ENCODE data around the gene INO80.

The INO80 gene

DNA sequence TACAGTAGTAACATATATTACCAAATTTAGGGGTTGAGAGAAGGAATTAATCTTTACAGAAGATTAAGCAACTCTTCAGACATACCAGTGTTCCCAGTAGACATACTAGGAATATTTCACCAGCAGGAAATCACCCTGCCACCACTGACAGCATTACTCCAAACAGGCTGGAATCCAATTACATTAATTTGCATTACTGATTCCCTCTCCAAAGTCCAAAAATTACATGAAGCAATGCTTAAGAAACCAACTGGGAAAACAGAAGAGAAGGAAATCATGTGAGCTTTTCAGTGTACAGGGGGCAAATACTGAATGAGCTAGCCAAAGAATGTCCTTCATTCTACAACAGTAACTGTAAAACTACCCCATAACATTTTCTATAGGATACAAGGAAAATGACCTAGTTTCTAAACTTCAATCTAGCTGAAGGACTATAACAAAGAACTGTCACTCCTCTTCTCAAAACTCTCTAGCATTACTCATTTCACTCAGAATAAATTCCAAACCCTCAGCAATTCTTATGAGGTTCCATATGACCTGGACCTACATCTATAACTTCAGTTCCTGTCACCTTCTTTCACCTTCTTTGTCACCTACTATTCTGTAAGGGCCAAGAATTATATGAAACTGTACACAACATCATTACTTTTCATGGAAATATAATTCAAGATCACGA lies 72.7 kb downstream of the INO80 start:
- H3K4me3 ChIP-seq (ENCODE audit: low read length): peak overlapping the region; percentile 54
- H3K9me3 ChIP-seq (ENCODE audit: control insufficient read depth, low read length): no peaks in the 10 kb centered on the region
- peaks cover 43% of the 10 kb centered on the region for H3K4me1 ChIP-seq (ENCODE audit: control insufficient read depth, insufficient read depth, low read length)
- DNase-seq (ENCODE audit: low read depth): peak; percentile 84
- H3K36me3 ChIP-seq (ENCODE audit: control insufficient read depth, insufficient read depth, low read length, severe bottlenecking): peaks cover 56% of the 10 kb centered on the region
- H3K9ac ChIP-seq (ENCODE audit: low read length): peak overlapping the region; percentile 53
- H3K27me3 ChIP-seq (replicated peaks; ENCODE audit: control insufficient read depth, insufficient read depth, low read length): no peaks in the 10 kb centered on the region

DNA sequence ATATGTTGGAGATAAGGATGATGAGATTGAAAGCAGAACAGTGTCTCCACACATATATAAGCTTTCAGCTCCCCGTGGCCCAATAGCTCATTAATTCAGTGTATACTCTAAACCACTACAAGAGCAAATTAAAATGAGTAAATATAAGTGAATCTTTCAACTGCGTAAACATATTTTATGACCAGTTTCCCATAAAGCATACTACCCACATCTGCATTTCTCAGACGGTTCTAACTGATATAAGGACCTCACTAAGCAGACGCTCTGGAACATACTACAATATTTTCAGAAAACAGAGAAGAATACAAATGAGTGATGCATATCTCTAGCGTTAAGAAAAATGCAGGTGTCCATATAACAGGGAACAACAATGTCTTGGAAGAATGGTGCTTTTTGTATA lies 73.2 kb downstream of the INO80 start:
- Histone ChIP-seq H3K4me1 (ENCODE audit: control insufficient read depth, insufficient read depth, low read length) (peaks cover 43% of the 10 kb centered on the region), H3K9ac (ENCODE audit: low read length) (peak overlapping the region; percentile 65), H3K4me3 (ENCODE audit: low read length) (peak overlapping the region; percentile 54), H3K9me3 (ENCODE audit: control insufficient read depth, low read length) (no peaks in the 10 kb centered on the region), H3K27me3 (replicated peaks; ENCODE audit: control insufficient read depth, insufficient read depth, low read length) (no peaks in the 10 kb centered on the region), H3K36me3 (ENCODE audit: control insufficient read depth, insufficient read depth, low read length, severe bottlenecking) (peaks cover 50% of the 10 kb centered on the region)
- DNase-seq (ENCODE audit: low read depth): no peak

DNA sequence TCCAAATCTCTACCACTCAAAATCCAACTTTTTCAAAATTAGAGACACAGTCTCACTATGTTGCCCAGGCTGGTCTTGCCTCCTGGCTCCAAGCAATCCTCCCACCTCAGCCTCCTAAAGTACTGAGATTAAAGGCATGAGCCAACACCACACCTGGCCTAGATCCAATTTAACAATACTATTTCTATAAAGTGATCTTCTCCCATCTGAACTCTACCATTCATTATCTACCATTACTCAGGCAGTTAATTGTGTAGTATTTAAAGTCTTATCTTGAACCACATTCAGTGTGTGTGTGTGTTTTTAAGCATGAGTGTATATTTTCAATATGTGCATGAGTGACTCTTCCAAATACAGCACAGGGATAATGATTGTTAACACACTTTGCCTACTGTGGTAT lies 77.0 kb downstream of the INO80 start:
- no peak overlapping the region for H3K4me3 ChIP-seq (ENCODE audit: low read length)
- no peaks in the 10 kb centered on the region for H3K9me3 ChIP-seq (ENCODE audit: control insufficient read depth, low read length)
- peaks cover 24% of the 10 kb centered on the region for H3K4me1 ChIP-seq (ENCODE audit: control insufficient read depth, insufficient read depth, low read length)
- no peaks in the 10 kb centered on the region for H3K27me3 ChIP-seq (replicated peaks; ENCODE audit: control insufficient read depth, insufficient read depth, low read length)
- DNase-seq (ENCODE audit: low read depth): no peak
- peaks cover 28% of the 10 kb centered on the region for H3K36me3 ChIP-seq (ENCODE audit: control insufficient read depth, insufficient read depth, low read length, severe bottlenecking)
- no peak overlapping the region for H3K9ac ChIP-seq (ENCODE audit: low read length)

DNA sequence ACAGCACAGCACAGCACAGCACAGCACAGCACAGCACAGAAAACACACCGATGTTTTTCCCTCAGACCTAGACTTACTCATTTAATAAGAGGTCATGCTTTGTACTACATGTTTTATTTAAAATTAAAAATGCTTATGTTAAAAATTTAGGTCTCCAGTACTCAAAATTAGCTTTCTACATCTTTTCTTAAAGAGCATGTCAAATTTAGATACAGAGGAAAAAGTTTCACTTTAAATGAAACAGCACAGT lies 84.1 kb downstream of the INO80 start:
- peaks cover 4% of the 10 kb centered on the region for H3K4me1 ChIP-seq (ENCODE audit: control insufficient read depth, insufficient read depth, low read length)
- H3K4me3 ChIP-seq (ENCODE audit: low read length): no peak overlapping the region
- peaks cover 30% of the 10 kb centered on the region for H3K36me3 ChIP-seq (ENCODE audit: control insufficient read depth, insufficient read depth, low read length, severe bottlenecking)
- DNase-seq (ENCODE audit: low read depth): no peak
- no peaks in the 10 kb centered on the region for H3K27me3 ChIP-seq (replicated peaks; ENCODE audit: control insufficient read depth, insufficient read depth, low read length)
- H3K9ac ChIP-seq (ENCODE audit: low read length): no peak overlapping the region
- no peaks in the 10 kb centered on the region for H3K9me3 ChIP-seq (ENCODE audit: control insufficient read depth, low read length)

DNA sequence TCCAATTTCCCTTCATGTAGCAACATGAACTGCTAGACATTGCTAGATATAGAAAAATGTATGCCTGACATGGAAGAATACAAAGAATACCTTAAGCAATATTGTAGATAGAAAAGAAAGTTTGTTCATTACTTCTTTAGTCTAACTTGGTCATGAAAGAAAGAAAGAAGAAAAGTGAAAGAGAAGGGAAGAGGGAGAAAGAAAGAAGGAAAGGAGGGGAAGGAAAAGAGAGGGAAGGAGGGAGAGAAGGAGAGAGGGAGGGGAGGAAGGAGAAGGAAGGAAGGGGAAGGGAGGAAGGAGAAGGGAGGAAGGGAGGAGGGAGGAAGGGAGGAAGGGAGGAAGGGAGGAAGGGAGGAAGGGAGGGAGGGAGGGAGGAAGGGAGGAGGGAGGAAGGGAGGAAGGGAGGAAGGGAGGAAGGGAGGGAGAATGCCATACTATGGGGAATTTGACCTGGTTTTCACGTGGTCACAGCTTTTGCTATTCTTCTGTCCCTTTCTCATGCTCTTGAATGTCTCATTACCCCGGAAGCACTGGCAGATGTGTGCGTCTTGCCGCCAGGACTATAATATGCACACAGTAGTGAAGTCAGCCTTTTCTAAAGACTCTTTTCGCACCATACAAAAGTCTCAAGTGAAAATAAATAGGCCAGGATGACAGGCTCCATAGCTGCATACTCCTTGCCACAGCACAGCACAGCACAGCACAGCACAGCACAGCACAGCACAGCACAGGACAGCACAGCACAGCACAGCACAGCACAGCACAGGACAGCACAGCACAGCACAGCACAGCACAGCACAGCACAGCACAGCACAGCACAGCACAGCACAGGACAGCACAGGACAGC lies 84.6 kb downstream of the INO80 start:
- no peaks in the 10 kb centered on the region for H3K9me3 ChIP-seq (ENCODE audit: control insufficient read depth, low read length)
- no peak for DNase-seq (ENCODE audit: low read depth)
- no peak overlapping the region for H3K9ac ChIP-seq (ENCODE audit: low read length)
- no peaks in the 10 kb centered on the region for H3K27me3 ChIP-seq (replicated peaks; ENCODE audit: control insufficient read depth, insufficient read depth, low read length)
- H3K36me3 ChIP-seq (ENCODE audit: control insufficient read depth, insufficient read depth, low read length, severe bottlenecking): peaks cover 36% of the 10 kb centered on the region
- H3K4me3 ChIP-seq (ENCODE audit: low read length): no peak overlapping the region
- peaks cover 4% of the 10 kb centered on the region for H3K4me1 ChIP-seq (ENCODE audit: control insufficient read depth, insufficient read depth, low read length)

DNA sequence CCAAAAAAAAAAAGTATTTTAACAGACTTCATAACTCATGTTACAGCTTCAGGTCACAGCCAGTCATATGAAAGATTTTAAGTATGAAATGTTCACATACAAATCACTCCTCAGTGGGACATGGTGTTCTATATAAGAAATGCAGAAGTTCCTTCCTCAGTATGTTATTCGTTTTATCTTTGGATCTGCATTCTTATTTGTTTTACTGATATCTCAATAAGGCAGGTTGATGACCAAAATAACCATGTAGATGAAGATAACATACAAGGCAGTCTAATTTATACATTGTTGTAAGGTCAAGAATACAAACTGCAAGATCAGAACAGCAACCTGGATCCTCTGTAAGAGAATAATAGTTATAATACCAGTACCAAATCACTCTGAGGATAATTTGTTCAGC lies 87.2 kb downstream of the INO80 start:
- Histone ChIP-seq H3K4me1 (ENCODE audit: control insufficient read depth, insufficient read depth, low read length) (peaks cover 13% of the 10 kb centered on the region), H3K36me3 (ENCODE audit: control insufficient read depth, insufficient read depth, low read length, severe bottlenecking) (peaks cover 37% of the 10 kb centered on the region), H3K27me3 (replicated peaks; ENCODE audit: control insufficient read depth, insufficient read depth, low read length) (no peaks in the 10 kb centered on the region), H3K9me3 (ENCODE audit: control insufficient read depth, low read length) (no peaks in the 10 kb centered on the region), H3K9ac (ENCODE audit: low read length) (no peak overlapping the region), H3K4me3 (ENCODE audit: low read length) (no peak overlapping the region)
- no peak for DNase-seq (ENCODE audit: low read depth)

DNA sequence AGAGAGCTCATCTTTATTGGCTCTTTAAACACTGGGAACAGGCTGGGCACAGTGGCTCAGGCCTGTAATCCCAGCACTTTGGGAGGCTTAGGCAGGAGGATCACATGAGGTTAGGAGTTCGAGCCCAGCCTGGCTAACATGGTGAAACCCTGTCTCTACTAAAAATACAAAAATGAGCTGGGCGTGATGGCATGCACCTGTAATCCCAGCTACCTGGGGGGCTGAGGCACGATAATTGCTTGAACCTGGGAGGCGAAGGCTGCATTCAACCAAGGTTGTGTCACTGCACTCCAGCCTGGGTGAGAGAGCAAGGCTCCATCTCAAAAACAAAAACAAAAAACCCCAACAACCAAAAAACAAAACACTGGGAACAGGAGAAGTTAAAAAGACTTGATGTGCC lies 90.7 kb downstream of the INO80 start:
- Histone ChIP-seq H3K9ac (ENCODE audit: low read length) (no peak overlapping the region), H3K27me3 (replicated peaks; ENCODE audit: control insufficient read depth, insufficient read depth, low read length) (no peaks in the 10 kb centered on the region), H3K4me3 (ENCODE audit: low read length) (no peak overlapping the region), H3K9me3 (ENCODE audit: control insufficient read depth, low read length) (no peaks in the 10 kb centered on the region), H3K4me1 (ENCODE audit: control insufficient read depth, insufficient read depth, low read length) (peaks cover 25% of the 10 kb centered on the region), H3K36me3 (ENCODE audit: control insufficient read depth, insufficient read depth, low read length, severe bottlenecking) (peaks cover 50% of the 10 kb centered on the region)
- no peak for DNase-seq (ENCODE audit: low read depth)

DNA sequence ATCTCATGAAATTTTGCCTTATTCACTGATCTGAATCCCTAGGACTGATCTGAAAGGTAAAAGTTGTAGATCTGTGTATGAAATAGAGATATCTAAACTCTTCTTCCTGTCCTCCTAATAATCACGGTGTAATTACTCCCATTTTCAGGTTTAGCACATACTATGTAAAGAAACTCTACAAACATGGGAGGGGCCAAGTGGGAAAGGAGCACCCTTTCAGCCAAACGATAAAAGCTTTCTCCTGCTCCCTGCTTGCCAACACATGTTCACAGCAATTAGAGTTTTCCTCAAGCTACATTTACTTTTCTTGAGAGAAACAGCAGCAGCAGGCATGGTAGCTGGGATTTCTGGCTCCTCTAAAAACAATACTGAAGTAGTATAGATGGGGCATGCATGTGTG lies 91.2 kb downstream of the INO80 start:
- Histone ChIP-seq H3K4me1 (ENCODE audit: control insufficient read depth, insufficient read depth, low read length) (peaks cover 25% of the 10 kb centered on the region), H3K9ac (ENCODE audit: low read length) (peak overlapping the region; percentile 38), H3K27me3 (replicated peaks; ENCODE audit: control insufficient read depth, insufficient read depth, low read length) (no peaks in the 10 kb centered on the region), H3K4me3 (ENCODE audit: low read length) (no peak overlapping the region), H3K9me3 (ENCODE audit: control insufficient read depth, low read length) (no peaks in the 10 kb centered on the region), H3K36me3 (ENCODE audit: control insufficient read depth, insufficient read depth, low read length, severe bottlenecking) (peaks cover 48% of the 10 kb centered on the region)
- peak; percentile 29 for DNase-seq (ENCODE audit: low read depth)

DNA sequence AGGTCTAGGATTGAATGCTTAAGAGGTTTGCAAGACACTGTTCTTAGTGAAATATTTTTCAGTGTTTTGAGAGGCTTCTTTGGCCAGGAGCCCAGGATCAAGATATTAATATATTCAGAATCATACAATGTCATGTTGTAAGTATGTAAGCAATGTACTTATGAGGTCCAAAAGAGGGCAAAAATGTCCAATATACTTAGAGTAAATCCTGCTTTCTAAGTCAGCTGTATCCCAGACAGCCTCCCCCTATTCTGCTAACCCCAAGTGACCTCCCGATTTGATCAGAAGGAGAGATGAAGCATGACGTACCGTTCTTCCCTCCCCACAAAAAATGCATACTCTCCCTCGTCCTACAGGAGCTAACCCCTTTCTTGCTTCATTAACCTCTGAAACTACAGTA lies 91.9 kb downstream of the INO80 start:
- peaks cover 47% of the 10 kb centered on the region for H3K36me3 ChIP-seq (ENCODE audit: control insufficient read depth, insufficient read depth, low read length, severe bottlenecking)
- H3K4me3 ChIP-seq (ENCODE audit: low read length): peak overlapping the region; percentile 10
- peak; percentile 94 for DNase-seq (ENCODE audit: low read depth)

DNA sequence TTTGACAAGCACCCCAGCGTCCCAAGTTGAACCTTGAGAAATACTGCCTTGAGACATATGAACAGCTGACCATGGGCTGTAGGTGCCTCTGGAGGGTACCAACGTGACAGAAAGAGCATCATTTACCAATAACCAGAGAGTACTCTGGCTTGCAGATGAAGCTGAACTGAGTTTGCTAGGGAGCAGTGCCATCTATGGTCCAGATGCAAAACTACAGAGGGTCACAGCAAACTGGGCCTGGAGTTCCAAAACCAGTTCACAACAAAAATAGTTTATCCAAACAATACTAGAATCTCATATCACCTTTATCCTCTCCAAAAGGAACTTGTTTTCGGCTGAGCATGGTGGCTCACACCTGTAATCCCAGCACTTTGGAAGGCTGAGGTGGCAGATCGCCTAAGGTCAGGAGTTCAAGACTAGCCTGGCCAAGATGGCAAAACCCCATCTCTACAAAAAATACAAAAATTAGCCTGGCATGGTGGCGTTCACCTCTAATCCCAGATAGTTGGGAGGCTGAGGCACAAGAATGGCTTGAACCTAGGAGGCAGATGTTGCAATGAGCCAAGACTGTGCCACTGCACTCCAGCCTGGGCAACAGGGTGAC lies 93.5 kb downstream of the INO80 start:
- peak; percentile 84 for DNase-seq (ENCODE audit: low read depth)
- Histone ChIP-seq H3K4me3 (ENCODE audit: low read length) (no peak overlapping the region), H3K27me3 (replicated peaks; ENCODE audit: control insufficient read depth, insufficient read depth, low read length) (no peaks in the 10 kb centered on the region), H3K9ac (ENCODE audit: low read length) (peak overlapping the region; percentile 20), H3K36me3 (ENCODE audit: control insufficient read depth, insufficient read depth, low read length, severe bottlenecking) (peaks cover 49% of the 10 kb centered on the region), H3K4me1 (ENCODE audit: control insufficient read depth, insufficient read depth, low read length) (peaks cover 38% of the 10 kb centered on the region), H3K9me3 (ENCODE audit: control insufficient read depth, low read length) (no peaks in the 10 kb centered on the region)

More for the DNA sequence above, 91.9 kb downstream of the INO80 start:
- H3K27me3 ChIP-seq (replicated peaks; ENCODE audit: control insufficient read depth, insufficient read depth, low read length): no peaks in the 10 kb centered on the region
- H3K4me1 ChIP-seq (ENCODE audit: control insufficient read depth, insufficient read depth, low read length): peaks cover 25% of the 10 kb centered on the region
- H3K9ac ChIP-seq (ENCODE audit: low read length): peak overlapping the region; percentile 38
- H3K9me3 ChIP-seq (ENCODE audit: control insufficient read depth, low read length): no peaks in the 10 kb centered on the region

DNA sequence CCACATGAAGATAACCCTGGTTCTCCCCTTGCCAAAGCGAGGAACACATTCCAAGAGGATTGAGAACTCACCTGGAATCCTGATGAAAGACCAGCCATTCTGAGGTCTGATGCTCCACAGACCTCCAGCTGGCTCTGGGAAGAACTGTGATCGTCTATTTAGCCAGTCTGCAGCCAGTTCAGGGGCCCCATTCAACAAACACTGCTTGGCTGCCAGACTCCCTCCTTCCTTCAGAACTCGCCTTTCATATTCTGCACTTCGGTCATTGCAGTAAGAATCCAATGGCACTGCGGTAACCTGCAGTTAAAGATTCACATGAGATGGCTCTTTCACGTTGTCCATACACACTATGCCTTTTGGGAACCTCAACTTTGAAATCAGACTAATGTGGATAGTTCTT lies 95.3 kb downstream of the INO80 start:
- Histone ChIP-seq H3K9ac (ENCODE audit: low read length) (no peak overlapping the region), H3K27me3 (replicated peaks; ENCODE audit: control insufficient read depth, insufficient read depth, low read length) (no peaks in the 10 kb centered on the region), H3K36me3 (ENCODE audit: control insufficient read depth, insufficient read depth, low read length, severe bottlenecking) (peaks cover 39% of the 10 kb centered on the region), H3K9me3 (ENCODE audit: control insufficient read depth, low read length) (no peaks in the 10 kb centered on the region), H3K4me1 (ENCODE audit: control insufficient read depth, insufficient read depth, low read length) (peaks cover 49% of the 10 kb centered on the region), H3K4me3 (ENCODE audit: low read length) (no peak overlapping the region)
- DNase-seq (ENCODE audit: low read depth): no peak
